Duodenal mucosa (tissue), 2 donors: Measurements from ENCODE around the gene CHD6.

Experiments
- H3K27ac ChIP-seq: one replicate; pipeline ENCODE4 v1.7.0; 2013; ENCODE audit warnings: low read depth, low read length
- H3K27me3 ChIP-seq, 2 donors: one replicate each; pipeline ENCODE4 v1.7.0; 2013; ENCODE audit warnings: low read length in 2 of 2, control low read depth in 1 of 2; ENCODE audit not compliant: insufficient read depth in 2 of 2, control insufficient read depth in 1 of 2
- H3K36me3 ChIP-seq, 2 donors: one replicate each; pipeline ENCODE4 v1.7.0; 2013; ENCODE audit warnings: low read length in 2 of 2, control low read depth in 1 of 2; ENCODE audit not compliant: insufficient read depth in 2 of 2, control insufficient read depth in 1 of 2
- H3K4me1 ChIP-seq, 2 donors: one replicate each; pipeline ENCODE4 v1.7.0; 2013; ENCODE audit warnings: low read length in 2 of 2, control low read depth in 1 of 2; ENCODE audit not compliant: insufficient read depth in 2 of 2, control insufficient read depth in 1 of 2
- H3K4me3 ChIP-seq, 2 donors: one replicate each; pipeline ENCODE4 v1.7.0; 2013; ENCODE audit warnings: low read length in 2 of 2, low read depth in 1 of 2
- H3K9ac ChIP-seq, 2 donors: one replicate each; pipeline ENCODE4 v1.7.0; 2013; ENCODE audit warnings: low read length in 2 of 2, low read depth in 1 of 2
- H3K9me3 ChIP-seq, 2 donors: one replicate each; pipeline ENCODE4 v1.7.0; 2013; ENCODE audit warnings: low read length in 2 of 2, control low read depth in 1 of 2; ENCODE audit not compliant: control insufficient read depth in 1 of 2

CHD6 gene

GRCh38 chr20:41377275-41377674, 240.9 kb downstream of the CHD6 start:
- Histone ChIP-seq H3K27ac (no peak overlapping the region), H3K36me3 (no peaks in the 10 kb centered on the region)

GRCh38 chr20:41376349-41376748, 241.8 kb downstream of the CHD6 start:
- no peak overlapping the region for H3K27ac ChIP-seq
- no peak overlapping the region for H3K9ac ChIP-seq
- H3K36me3 ChIP-seq: no peaks in the 10 kb centered on the region
- peaks cover 2 to 5% of the 10 kb centered on the region in 2 donors for H3K27me3 ChIP-seq
- peaks cover 0 to 2% of the 10 kb centered on the region in 2 donors for H3K9me3 ChIP-seq
- H3K4me1 ChIP-seq: no peaks in the 10 kb centered on the region
- no peak overlapping the region for H3K4me3 ChIP-seq

More at GRCh38 chr20:41377275-41377674, 240.9 kb downstream of the CHD6 start:
- Histone ChIP-seq H3K4me1 (no peaks in the 10 kb centered on the region), H3K9me3 (no peaks in the 10 kb centered on the region), H3K9ac (no peak overlapping the region), H3K4me3 (no peak overlapping the region), H3K27me3 (peaks cover 2 to 5% of the 10 kb centered on the region in 2 donors)

- H3K27ac ChIP-seq: no peak overlapping the region
- peaks cover 2 to 5% of the 10 kb centered on the region in 2 donors for H3K27me3 ChIP-seq
- H3K4me1 ChIP-seq: no peaks in the 10 kb centered on the region
- H3K4me3 ChIP-seq: no peak overlapping the region
- H3K36me3 ChIP-seq: no peaks in the 10 kb centered on the region
- H3K9ac ChIP-seq: no peak overlapping the region
- peaks cover 0 to 4% of the 10 kb centered on the region in 2 donors for H3K9me3 ChIP-seq
Measured at GRCh38 chr20:41375846-41376245, 242.3 kb downstream of the CHD6 start.

GRCh38 chr20:41373931-41374920, 244.0 kb downstream of the CHD6 start:
- Histone ChIP-seq H3K36me3 (no peaks in the 10 kb centered on the region), H3K27ac (no peak overlapping the region), H3K4me3 (no peak overlapping the region), H3K9ac (no peak overlapping the region), H3K27me3 (peaks cover 2 to 5% of the 10 kb centered on the region in 2 donors), H3K9me3 (peaks cover 0 to 4% of the 10 kb centered on the region in 2 donors), H3K4me1 (no peaks in the 10 kb centered on the region)

- no peak overlapping the region for H3K27ac ChIP-seq
- H3K4me3 ChIP-seq: no peak overlapping the region
- H3K27me3 ChIP-seq: peaks cover 2 to 5% of the 10 kb centered on the region in 2 donors
- H3K9me3 ChIP-seq: peaks cover 0 to 4% of the 10 kb centered on the region in 2 donors
- no peaks in the 10 kb centered on the region for H3K36me3 ChIP-seq
- no peaks in the 10 kb centered on the region for H3K4me1 ChIP-seq
- H3K9ac ChIP-seq: no peak overlapping the region
Measured at GRCh38 chr20:41373251-41373783, 244.9 kb downstream of the CHD6 start.

- Histone ChIP-seq H3K9ac (no peak overlapping the region), H3K4me1 (peaks cover 0 to 2% of the 10 kb centered on the region in 2 donors), H3K9me3 (peaks cover 0 to 4% of the 10 kb centered on the region in 2 donors), H3K36me3 (no peaks in the 10 kb centered on the region), H3K27me3 (peaks cover 11 to 14% of the 10 kb centered on the region in 2 donors), H3K4me3 (no peak overlapping the region), H3K27ac (no peak overlapping the region)
Measured at GRCh38 chr20:41371371-41371770, 246.8 kb downstream of the CHD6 start.

- Histone ChIP-seq H3K4me3 (no peak overlapping the region), H3K9ac (no peak overlapping the region), H3K27ac (no peak overlapping the region), H3K27me3 (peaks cover 20 to 21% of the 10 kb centered on the region in 2 donors), H3K4me1 (peaks cover 0 to 6% of the 10 kb centered on the region in 2 donors), H3K36me3 (no peaks in the 10 kb centered on the region), H3K9me3 (peaks cover 0 to 4% of the 10 kb centered on the region in 2 donors)
Measured at GRCh38 chr20:41370176-41370575, 248.0 kb downstream of the CHD6 start.

- Histone ChIP-seq H3K4me1 (peaks cover 0 to 6% of the 10 kb centered on the region in 2 donors), H3K27me3 (peaks cover 21 to 26% of the 10 kb centered on the region in 2 donors), H3K4me3 (no peak overlapping the region), H3K36me3 (no peaks in the 10 kb centered on the region), H3K9me3 (peaks cover 0 to 4% of the 10 kb centered on the region in 2 donors), H3K27ac (no peak overlapping the region), H3K9ac (no peak overlapping the region)
Measured at GRCh38 chr20:41369673-41370072, 248.5 kb downstream of the CHD6 start.

- H3K9me3 ChIP-seq: peaks cover 0 to 4% of the 10 kb centered on the region in 2 donors
- H3K36me3 ChIP-seq: no peaks in the 10 kb centered on the region
- H3K27me3 ChIP-seq: peaks cover 23 to 30% of the 10 kb centered on the region in 2 donors
- no peak overlapping the region for H3K9ac ChIP-seq
- H3K4me3 ChIP-seq: no peak overlapping the region
- peaks cover 0 to 6% of the 10 kb centered on the region in 2 donors for H3K4me1 ChIP-seq
- no peak overlapping the region for H3K27ac ChIP-seq
Measured at GRCh38 chr20:41367956-41368355, 250.2 kb downstream of the CHD6 start.

GRCh38 chr20:41367393-41367695, 250.8 kb downstream of the CHD6 start:
- Histone ChIP-seq H3K36me3 (no peaks in the 10 kb centered on the region), H3K9ac (no peak overlapping the region), H3K4me3 (no peak overlapping the region), H3K4me1 (peaks cover 0 to 9% of the 10 kb centered on the region in 2 donors), H3K9me3 (peaks cover 0 to 4% of the 10 kb centered on the region in 2 donors), H3K27me3 (peaks cover 23 to 30% of the 10 kb centered on the region in 2 donors), H3K27ac (no peak overlapping the region)
